A549 (cell line): ENCODE measurements around the gene ZNF597. TPM values are rescaled to one million over a fixed set of nuclear protein-coding genes. Genes with fewer than 3 reads are reported as not detected.

ENCODE experiments used
- ATAC-seq, 2 experiments: fragments of 200-7000 bp in 1 of 2; fragments of >200 bp in 1 of 2; cut with Nextera tagmentation in 1 of 2; cut with Tn5 transposase in 1 of 2; 3 replicates each; pipeline versions ENCODE4 v1.8.0 to v1.9.1; 2018 to 2020; ENCODE audit warnings: mild to moderate bottlenecking in 1 of 2, moderate library complexity in 1 of 2
- CTCF ChIA-PET: fragments of 300-600 bp; sonication (Branson Sonifier 250); formaldehyde crosslinking; extraction: SDS; loops from one replicate; lab custom pipeline; 2021; ENCODE audit warnings: antibody characterized with exemption, inconsistent platforms; lab: Yijun Ruan, JAX
- POLR2A ChIA-PET: fragments of 350-600 bp; formaldehyde crosslinking; extraction: SDS; loops from one replicate; lab custom pipeline; 2021; ENCODE audit warnings: antibody characterized with exemption, inconsistent platforms; lab: Yijun Ruan, JAX
- DNase-seq, 2 experiments: peaks; one replicate each; pipeline versions ENCODE4 v3.0.0 to v3.0.0-alpha.2; 2011 to 2016; ENCODE audit warnings: low read depth in 1 of 2, low spot score in 1 of 2
- FAIRE-seq: peaks from 2 replicates; lab custom pipeline; 2011; peaks lifted over from hg19 to GRCh38; lab: Jason Lieb, UNC
- H3K27ac ChIP-seq, 2 experiments: fragments of >200 bp; sonication (Bioruptor Twin); formaldehyde crosslinking; 3 replicates each; pipeline ENCODE4 v1.5.1; 2016 to 2017
- H3K4me1 ChIP-seq: fragments of >200 bp; sonication (Bioruptor Twin); formaldehyde crosslinking; 3 replicates; pipeline ENCODE4 v1.6.1; 2016
- H3K4me2 ChIP-seq: fragments of >200 bp; sonication (Bioruptor Twin); formaldehyde crosslinking; 3 replicates; pipeline ENCODE4 v1.6.1; 2016
- H3K4me3 ChIP-seq: fragments of >200 bp; sonication (Bioruptor Twin); formaldehyde crosslinking; 3 replicates; pipeline ENCODE4 v1.5.1; 2016
- H3K9me3 ChIP-seq: fragments of >200 bp; sonication (Bioruptor Twin); formaldehyde crosslinking; 3 replicates; pipeline ENCODE4 v1.6.1; 2016
- CBX2 ChIP-seq: fragments of 200-600 bp; sonication (generic); IDR thresholded peaks from 2 replicates; pipeline ENCODE4 v1.6.1; 2016; ENCODE audit warnings: low read depth, mild to moderate bottlenecking, borderline replicate concordance
- CEBPB ChIP-seq, 2 experiments: fragments of >200 bp in 1 of 2; sonication (Bioruptor Twin) in 1 of 2; formaldehyde crosslinking in 1 of 2; IDR thresholded peaks; 2 replicates each; pipeline ENCODE4 v1.6.1; 2012 to 2016
- EHF ChIP-seq: fragments of 250-450 bp; sonication (Bioruptor Pico); IDR thresholded peaks from 2 replicates; pipeline ENCODE4 v1.5.0; 2020; ENCODE audit warnings: mild to moderate bottlenecking
- ELK1 ChIP-seq: fragments of 150-350 bp; IDR thresholded peaks from 2 replicates; pipeline ENCODE4 v1.6.1; 2014; ENCODE audit warnings: low read depth, mild to moderate bottlenecking, low read length
- EP300 ChIP-seq, 2 experiments: fragments of >200 bp; sonication (Bioruptor Twin); formaldehyde crosslinking; IDR thresholded peaks; 2 replicates in 1 of 2; 3 replicates in 1 of 2; pipeline ENCODE4 v1.6.1; 2016 to 2017
- FOXS1 ChIP-seq: fragments of 250-450 bp; sonication (Bioruptor Pico); IDR thresholded peaks from 2 replicates; pipeline ENCODE4 v1.5.0; 2020; ENCODE audit warnings: mild to moderate bottlenecking, moderate library complexity
- HES2 ChIP-seq: fragments of >200 bp; sonication (Bioruptor Twin); formaldehyde crosslinking; IDR thresholded peaks from 2 replicates; pipeline ENCODE4 v1.6.1; 2016
- HEYL ChIP-seq: fragments of 250-450 bp; sonication (Bioruptor Pico); IDR thresholded peaks from 2 replicates; pipeline ENCODE4 v1.8.0; 2021; ENCODE audit warnings: mild to moderate bottlenecking, moderate library complexity
- HOXA7 ChIP-seq: fragments of 250-450 bp; sonication (Bioruptor Pico); IDR thresholded peaks from 2 replicates; pipeline ENCODE4 v1.5.0; 2020; ENCODE audit warnings: mild to moderate bottlenecking, moderate library complexity
- HOXB13 ChIP-seq: fragments of 250-450 bp; sonication (Bioruptor Pico); IDR thresholded peaks from 2 replicates; pipeline ENCODE4 v1.5.0; 2020; ENCODE audit warnings: low read depth, mild to moderate bottlenecking, moderate library complexity
- HOXB5 ChIP-seq: fragments of 250-450 bp; sonication (Bioruptor Pico); IDR thresholded peaks from 2 replicates; pipeline ENCODE4 v1.5.0; 2020; ENCODE audit warnings: mild to moderate bottlenecking, moderate library complexity
- KDM1A ChIP-seq: fragments of 200-600 bp; sonication (generic); IDR thresholded peaks from 2 replicates; pipeline ENCODE4 v1.6.1; 2016; ENCODE audit warnings: low read depth, mild to moderate bottlenecking
- MAZ ChIP-seq: fragments of 150-350 bp; IDR thresholded peaks from 2 replicates; pipeline ENCODE4 v1.6.1; 2014; ENCODE audit warnings: antibody characterized with exemption, low read depth, low read length, borderline replicate concordance
- NFE2L2 ChIP-seq: fragments of 150-350 bp; conservative IDR thresholded peaks from 2 replicates; pipeline ENCODE4 v1.6.1; 2014; ENCODE audit warnings: low read length
- NPAS2 ChIP-seq: fragments of 250-450 bp; sonication (Bioruptor Pico); IDR thresholded peaks from 2 replicates; pipeline ENCODE4 v1.8.0; 2022; ENCODE audit warnings: mild to moderate bottlenecking, moderate library complexity, borderline replicate concordance
- NR3C1 ChIP-seq: fragments of >200 bp; sonication (Bioruptor Twin); formaldehyde crosslinking; IDR thresholded peaks from 3 replicates; pipeline ENCODE4 v1.6.1; 2017
- POLR2A ChIP-seq: IDR thresholded peaks from 2 replicates; pipeline ENCODE4 v1.6.1; 2012; ENCODE audit warnings: mild to moderate bottlenecking, low read length
- POLR2AphosphoS2 ChIP-seq: conservative IDR thresholded peaks from 2 replicates; pipeline ENCODE4 v1.6.1; 2012; ENCODE audit warnings: low read length, improper control_type of control experiment, inconsistent platforms
- RAD21 ChIP-seq, 2 experiments: fragments of >200 bp in 1 of 2; sonication (Bioruptor Twin) in 1 of 2; formaldehyde crosslinking in 1 of 2; IDR thresholded peaks in 1 of 2; conservative IDR thresholded peaks in 1 of 2; 2 replicates in 1 of 2; 3 replicates in 1 of 2; pipeline ENCODE4 v1.6.1; 2012 to 2018; ENCODE audit warnings: inconsistent platforms in 1 of 2
- REST ChIP-seq: fragments of 200-600 bp; sonication (generic); IDR thresholded peaks from 2 replicates; pipeline ENCODE4 v1.6.1; 2016; ENCODE audit warnings: antibody characterized with exemption, mild to moderate bottlenecking, moderate library complexity
- RFX5 ChIP-seq: fragments of 450-650 bp; IDR thresholded peaks from 2 replicates; pipeline ENCODE4 v1.7.1; 2014; ENCODE audit warnings: antibody characterized with exemption, mild to moderate bottlenecking, moderate library complexity
- RNF2 ChIP-seq: fragments of 200-600 bp; sonication (generic); IDR thresholded peaks from 2 replicates; pipeline ENCODE4 v1.6.1; 2016; ENCODE audit warnings: low read depth, mild to moderate bottlenecking, antibody characterized with exemption, moderate library complexity, borderline replicate concordance
- SREBF2 ChIP-seq: fragments of 450-650 bp; IDR thresholded peaks from 2 replicates; pipeline ENCODE4 v1.6.1; 2014; ENCODE audit warnings: mild to moderate bottlenecking, moderate library complexity
- ZNF302 ChIP-seq: fragments of 250-450 bp; sonication (Bioruptor Pico); IDR thresholded peaks from 2 replicates; pipeline ENCODE4 v1.9.0; 2021; ENCODE audit warnings: inconsistent platforms, mild to moderate bottlenecking, moderate library complexity
- WGBS: methylation state at CpG from one replicate; pipeline ENCODE4 v1.1.6; 2017; ENCODE audit errors: missing lambda C conversion rate; 5-methylcytosine and 5-hydroxymethylcytosine counted together
- polyA plus RNA-seq, 4 experiments: library from polyadenylated mRNA; depleted of rRNA in 3 of 4; stranded (reverse); fragments of >200 nt; fragmentation: RNase III in 1 of 4; extraction: RNeasy Plus Mini Kit Qiagen cat#74134 plus additional on column Dnase treatment in 1 of 4; gene quantifications; 2 replicates in 3 of 4; 3 replicates in 1 of 4; pipeline ENCODE4 v1.2.3, GENCODE V29; 2011 to 2017
- TF ChIP-seq, protein P1 (sequence below): fragments of >200 bp; sonication (Bioruptor Twin); formaldehyde crosslinking; IDR thresholded peaks from 3 replicates; pipeline ENCODE4 v1.6.1; 2016
- TF ChIP-seq, protein P2 (sequence below): fragments of 250-450 bp; sonication (Bioruptor Pico); IDR thresholded peaks from 2 replicates; pipeline ENCODE4 v1.5.0; 2020; ENCODE audit warnings: low read depth, mild to moderate bottlenecking, moderate library complexity
- TF ChIP-seq, protein P3 (sequence below): fragments of 450-650 bp; IDR thresholded peaks from 2 replicates; pipeline ENCODE4 v1.6.1; 2014; ENCODE audit warnings: antibody characterized with exemption
- TF ChIP-seq, protein P4 (sequence below): fragments of >200 bp; sonication (Bioruptor Twin); formaldehyde crosslinking; IDR thresholded peaks from 3 replicates; pipeline ENCODE4 v1.5.1; 2016

The ZNF597 gene
- polyA plus RNA-seq, 2 of the 4 experiments (the other 2 are of a cell fraction): 1.1 to 1.9 TPM

DNA sequence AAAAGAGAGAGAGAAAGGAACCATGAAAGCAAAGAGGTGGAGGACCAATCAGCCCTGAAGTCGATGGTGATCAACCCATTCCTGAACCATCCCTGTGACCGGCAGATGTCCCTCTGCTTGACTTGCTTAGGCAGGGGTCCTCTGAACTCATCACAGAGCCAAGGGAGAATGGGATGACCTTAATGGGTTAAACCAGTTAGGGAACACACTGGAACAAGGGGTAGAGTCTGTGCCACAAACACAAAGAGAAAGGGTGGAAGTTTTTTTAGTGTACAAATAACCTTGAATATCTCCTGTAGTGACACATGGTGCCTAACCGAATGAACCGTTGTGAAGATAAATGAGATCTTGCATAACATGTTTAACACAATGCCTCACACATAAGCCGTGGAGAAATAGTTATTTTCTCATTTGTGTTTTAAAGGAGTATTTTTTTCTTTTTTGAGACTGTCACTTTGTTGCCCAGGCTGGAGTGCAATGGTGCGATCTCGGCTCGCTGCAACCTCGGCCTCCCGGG is 11.4 kb upstream of the ZNF597 start:
- ChIA-PET CTCF (interaction anchor here (0.9 kb wide), 1 partner anchor 14 kb away, joined by 3 read pairs; no protein-coding TSS in a partner anchor), POLR2A (no interaction called here)
- ATAC-seq (no peak), DNase-seq (no peak), FAIRE-seq (no peak)
- H3K4me1 ChIP-seq: peaks cover 16% of the 10 kb centered on the region
- H3K9me3 ChIP-seq: no peaks in the 10 kb centered on the region
- TF ChIP-seq RNF2: no peak
- no peak for TF ChIP-seq NFE2L2
- TF ChIP-seq, protein P1, sequence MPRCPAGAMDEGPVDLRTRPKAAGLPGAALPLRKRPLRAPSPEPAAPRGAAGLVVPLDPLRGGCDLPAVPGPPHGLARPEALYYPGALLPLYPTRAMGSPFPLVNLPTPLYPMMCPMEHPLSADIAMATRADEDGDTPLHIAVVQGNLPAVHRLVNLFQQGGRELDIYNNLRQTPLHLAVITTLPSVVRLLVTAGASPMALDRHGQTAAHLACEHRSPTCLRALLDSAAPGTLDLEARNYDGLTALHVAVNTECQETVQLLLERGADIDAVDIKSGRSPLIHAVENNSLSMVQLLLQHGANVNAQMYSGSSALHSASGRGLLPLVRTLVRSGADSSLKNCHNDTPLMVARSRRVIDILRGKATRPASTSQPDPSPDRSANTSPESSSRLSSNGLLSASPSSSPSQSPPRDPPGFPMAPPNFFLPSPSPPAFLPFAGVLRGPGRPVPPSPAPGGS: no peak
- TF ChIP-seq HEYL: no peak
- TF ChIP-seq MAZ: no peak
- TF ChIP-seq, protein P2, sequence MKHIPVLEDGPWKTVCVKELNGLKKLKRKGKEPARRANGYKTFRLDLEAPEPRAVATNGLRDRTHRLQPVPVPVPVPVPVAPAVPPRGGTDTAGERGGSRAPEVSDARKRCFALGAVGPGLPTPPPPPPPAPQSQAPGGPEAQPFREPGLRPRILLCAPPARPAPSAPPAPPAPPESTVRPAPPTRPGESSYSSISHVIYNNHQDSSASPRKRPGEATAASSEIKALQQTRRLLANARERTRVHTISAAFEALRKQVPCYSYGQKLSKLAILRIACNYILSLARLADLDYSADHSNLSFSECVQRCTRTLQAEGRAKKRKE (CRISPR knock-in tag): no peak
- TF ChIP-seq NPAS2 (CRISPR knock-in tag): no peak
- TF ChIP-seq EHF (CRISPR knock-in tag): no peak
- no peak for TF ChIP-seq RFX5
- TF ChIP-seq ZNF302 (CRISPR knock-in tag): no peak
- no peak for TF ChIP-seq RAD21 (conservative IDR thresholded peaks at IDR 0.05 in 1 of 2, IDR thresholded peaks at IDR 0.05 in 1 of 2)
- TF ChIP-seq KDM1A: no peak
- no peak for TF ChIP-seq CBX2
- TF ChIP-seq, protein P3, sequence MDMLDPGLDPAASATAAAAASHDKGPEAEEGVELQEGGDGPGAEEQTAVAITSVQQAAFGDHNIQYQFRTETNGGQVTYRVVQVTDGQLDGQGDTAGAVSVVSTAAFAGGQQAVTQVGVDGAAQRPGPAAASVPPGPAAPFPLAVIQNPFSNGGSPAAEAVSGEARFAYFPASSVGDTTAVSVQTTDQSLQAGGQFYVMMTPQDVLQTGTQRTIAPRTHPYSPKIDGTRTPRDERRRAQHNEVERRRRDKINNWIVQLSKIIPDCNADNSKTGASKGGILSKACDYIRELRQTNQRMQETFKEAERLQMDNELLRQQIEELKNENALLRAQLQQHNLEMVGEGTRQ: no peak
- TF ChIP-seq, protein P4, sequence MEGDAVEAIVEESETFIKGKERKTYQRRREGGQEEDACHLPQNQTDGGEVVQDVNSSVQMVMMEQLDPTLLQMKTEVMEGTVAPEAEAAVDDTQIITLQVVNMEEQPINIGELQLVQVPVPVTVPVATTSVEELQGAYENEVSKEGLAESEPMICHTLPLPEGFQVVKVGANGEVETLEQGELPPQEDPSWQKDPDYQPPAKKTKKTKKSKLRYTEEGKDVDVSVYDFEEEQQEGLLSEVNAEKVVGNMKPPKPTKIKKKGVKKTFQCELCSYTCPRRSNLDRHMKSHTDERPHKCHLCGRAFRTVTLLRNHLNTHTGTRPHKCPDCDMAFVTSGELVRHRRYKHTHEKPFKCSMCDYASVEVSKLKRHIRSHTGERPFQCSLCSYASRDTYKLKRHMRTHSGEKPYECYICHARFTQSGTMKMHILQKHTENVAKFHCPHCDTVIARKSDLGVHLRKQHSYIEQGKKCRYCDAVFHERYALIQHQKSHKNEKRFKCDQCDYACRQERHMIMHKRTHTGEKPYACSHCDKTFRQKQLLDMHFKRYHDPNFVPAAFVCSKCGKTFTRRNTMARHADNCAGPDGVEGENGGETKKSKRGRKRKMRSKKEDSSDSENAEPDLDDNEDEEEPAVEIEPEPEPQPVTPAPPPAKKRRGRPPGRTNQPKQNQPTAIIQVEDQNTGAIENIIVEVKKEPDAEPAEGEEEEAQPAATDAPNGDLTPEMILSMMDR: no peak
- no peak for TF ChIP-seq SREBF2
- no peak for TF ChIP-seq HOXB5 (CRISPR knock-in tag)
- TF ChIP-seq HOXB13 (CRISPR knock-in tag): no peak
- TF ChIP-seq EP300 (IDR thresholded peaks at IDR 0.05): no peak
- no peak for TF ChIP-seq FOXS1
- H3K27ac ChIP-seq: no peak overlapping the region
- H3K4me3 ChIP-seq: no peak overlapping the region
- WGBS: 81% methylated on average over 10 of the region's 10 CpGs
- no peak overlapping the region for H3K4me2 ChIP-seq

DNA sequence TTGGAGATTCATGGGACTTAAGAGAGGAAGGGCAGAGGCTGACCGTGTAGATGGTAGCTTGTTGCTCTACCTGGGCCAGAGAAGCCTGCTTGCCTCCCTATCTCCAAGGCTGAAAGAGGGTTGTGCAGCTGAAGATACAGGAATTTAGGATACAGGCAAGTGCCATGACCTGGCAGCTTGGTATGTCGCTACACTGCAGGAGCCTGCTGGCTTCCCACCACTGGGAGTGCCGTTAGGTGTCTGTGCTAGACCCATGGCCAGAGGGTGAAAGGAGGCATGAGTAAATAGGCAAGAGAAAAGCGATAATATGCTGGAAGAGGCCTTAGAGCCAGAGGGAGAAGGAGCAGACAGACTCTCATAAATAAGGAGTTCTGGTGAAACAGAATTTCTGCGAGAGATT is 10.8 kb upstream of the ZNF597 start:
- no peaks in the 10 kb centered on the region for H3K9me3 ChIP-seq
- CTCF ChIA-PET: interaction anchor here (0.9 kb wide), 1 partner anchor 14 kb away, joined by 3 read pairs; no protein-coding TSS in a partner anchor
- H3K27ac ChIP-seq: no peak overlapping the region
- FAIRE-seq (no peak), ATAC-seq (no peak)
- no peak overlapping the region for H3K4me2 ChIP-seq
- TF ChIP-seq HES2 (no peak), NR3C1 (no peak), ELK1 (no peak), KDM1A (no peak), REST (no peak), POLR2A (no peak), HOXA7 (no peak), POLR2AphosphoS2 (no peak), CEBPB (IDR thresholded peaks at IDR 0.05) (no peak)
- TF ChIP-seq, all 56 proteins: peak for 0
- WGBS: 76% methylated on average over 5 of the region's 5 CpGs
- Histone ChIP-seq H3K4me1 (peaks cover 11% of the 10 kb centered on the region), H3K4me3 (no peak overlapping the region)
- DNase-seq: peak in 1 of 2 experiments; percentile 35
- POLR2A ChIA-PET: no interaction called here
